ENCODE results near the gene SNAI1.
A peak's percentile ranks its signal among the peaks of the same experiment; 100 is the strongest.

SNAI1 gene

GRCh38 chr20:49985617-49986016, 2.8 kb downstream of the SNAI1 start:
- DNase-seq (ENCODE audit: low read depth), result no peak
- no peak for TF ChIP-seq CTCF (IDR thresholded peaks at IDR 0.05; ENCODE audit: control insufficient read depth, insufficient read depth, low read depth, low read length, missing control alignments)
- H3K4me3 ChIP-seq (ENCODE audit: control insufficient read depth, low read depth, low read length), result peak overlapping the region; percentile 20

GRCh38 chr20:49986049-49986448, 3.3 kb downstream of the SNAI1 start:
- no peak for TF ChIP-seq CTCF (IDR thresholded peaks at IDR 0.05; ENCODE audit: control insufficient read depth, insufficient read depth, low read depth, low read length, missing control alignments)
- H3K4me3 ChIP-seq (ENCODE audit: control insufficient read depth, low read depth, low read length), result peak overlapping the region; percentile 20; the same call in 1 of the 2 replicates
- DNase-seq (ENCODE audit: low read depth), result no peak

DNA sequence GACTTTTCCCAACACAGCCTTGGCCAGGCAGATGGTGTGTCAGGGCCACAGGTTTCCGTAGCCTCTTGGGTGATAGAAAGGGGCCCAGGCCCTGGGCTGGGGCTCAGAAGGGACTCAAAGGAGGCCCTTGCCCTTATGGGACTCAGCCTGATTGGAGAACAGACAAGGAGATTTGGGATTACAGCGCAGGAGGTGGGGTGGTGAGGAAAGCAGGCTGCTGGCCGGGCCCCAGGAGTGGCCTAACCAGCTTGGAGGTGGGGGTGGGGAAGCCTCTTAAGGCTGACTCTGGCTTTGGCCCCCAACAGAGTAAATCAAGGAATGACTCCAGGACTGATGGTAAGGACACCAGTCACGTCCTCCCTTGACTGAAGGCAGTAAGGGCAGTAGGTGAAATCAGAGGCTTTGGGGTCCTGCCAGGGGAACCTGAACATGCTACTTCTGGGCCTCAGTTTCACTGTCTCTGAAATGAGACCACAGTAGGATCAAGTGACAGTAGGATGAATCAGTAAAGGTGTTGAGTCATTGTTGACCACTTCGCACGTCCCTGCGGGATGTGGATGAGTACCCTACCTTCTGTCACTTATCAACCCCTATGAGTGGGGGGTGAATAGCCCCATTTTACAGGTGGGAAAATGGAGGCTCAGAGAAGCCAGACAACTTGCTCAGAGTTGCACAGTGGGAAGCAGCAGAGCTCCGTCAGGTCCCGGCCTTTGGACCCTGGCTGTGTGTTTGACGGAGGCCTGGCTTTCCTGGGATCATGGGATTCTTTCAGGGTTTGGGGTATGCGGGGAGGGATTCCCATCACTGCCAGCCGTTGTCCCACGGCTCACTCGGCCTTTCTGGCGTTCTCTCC, 4.5 kb downstream of the SNAI1 start:
- no peak for TF ChIP-seq CTCF (IDR thresholded peaks at IDR 0.05; ENCODE audit: control insufficient read depth, insufficient read depth, low read depth, low read length, missing control alignments)
- no peak for DNase-seq (ENCODE audit: low read depth)
- no peak overlapping the region for H3K4me3 ChIP-seq (ENCODE audit: control insufficient read depth, low read depth, low read length)

DNA sequence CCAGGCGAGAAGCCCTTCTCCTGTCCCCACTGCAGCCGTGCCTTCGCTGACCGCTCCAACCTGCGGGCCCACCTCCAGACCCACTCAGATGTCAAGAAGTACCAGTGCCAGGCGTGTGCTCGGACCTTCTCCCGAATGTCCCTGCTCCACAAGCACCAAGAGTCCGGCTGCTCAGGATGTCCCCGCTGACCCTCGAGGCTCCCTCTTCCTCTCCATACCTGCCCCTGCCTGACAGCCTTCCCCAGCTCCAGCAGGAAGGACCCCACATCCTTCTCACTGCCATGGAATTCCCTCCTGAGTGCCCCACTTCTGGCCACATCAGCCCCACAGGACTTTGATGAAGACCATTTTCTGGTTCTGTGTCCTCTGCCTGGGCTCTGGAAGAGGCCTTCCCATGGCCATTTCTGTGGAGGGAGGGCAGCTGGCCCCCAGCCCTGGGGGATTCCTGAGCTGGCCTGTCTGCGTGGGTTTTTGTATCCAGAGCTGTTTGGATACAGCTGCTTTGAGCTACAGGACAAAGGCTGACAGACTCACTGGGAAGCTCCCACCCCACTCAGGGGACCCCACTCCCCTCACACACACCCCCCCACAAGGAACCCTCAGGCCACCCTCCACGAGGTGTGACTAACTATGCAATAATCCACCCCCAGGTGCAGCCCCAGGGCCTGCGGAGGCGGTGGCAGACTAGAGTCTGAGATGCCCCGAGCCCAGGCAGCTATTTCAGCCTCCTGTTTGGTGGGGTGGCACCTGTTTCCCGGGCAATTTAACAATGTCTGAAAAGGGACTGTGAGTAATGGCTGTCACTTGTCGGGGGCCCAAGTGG, 5.3 kb downstream of the SNAI1 start:
- no peak for DNase-seq (ENCODE audit: low read depth)
- no peak for TF ChIP-seq CTCF (IDR thresholded peaks at IDR 0.05; ENCODE audit: control insufficient read depth, insufficient read depth, low read depth, low read length, missing control alignments)
- H3K4me3 ChIP-seq (ENCODE audit: control insufficient read depth, low read depth, low read length), result no peak overlapping the region

DNA sequence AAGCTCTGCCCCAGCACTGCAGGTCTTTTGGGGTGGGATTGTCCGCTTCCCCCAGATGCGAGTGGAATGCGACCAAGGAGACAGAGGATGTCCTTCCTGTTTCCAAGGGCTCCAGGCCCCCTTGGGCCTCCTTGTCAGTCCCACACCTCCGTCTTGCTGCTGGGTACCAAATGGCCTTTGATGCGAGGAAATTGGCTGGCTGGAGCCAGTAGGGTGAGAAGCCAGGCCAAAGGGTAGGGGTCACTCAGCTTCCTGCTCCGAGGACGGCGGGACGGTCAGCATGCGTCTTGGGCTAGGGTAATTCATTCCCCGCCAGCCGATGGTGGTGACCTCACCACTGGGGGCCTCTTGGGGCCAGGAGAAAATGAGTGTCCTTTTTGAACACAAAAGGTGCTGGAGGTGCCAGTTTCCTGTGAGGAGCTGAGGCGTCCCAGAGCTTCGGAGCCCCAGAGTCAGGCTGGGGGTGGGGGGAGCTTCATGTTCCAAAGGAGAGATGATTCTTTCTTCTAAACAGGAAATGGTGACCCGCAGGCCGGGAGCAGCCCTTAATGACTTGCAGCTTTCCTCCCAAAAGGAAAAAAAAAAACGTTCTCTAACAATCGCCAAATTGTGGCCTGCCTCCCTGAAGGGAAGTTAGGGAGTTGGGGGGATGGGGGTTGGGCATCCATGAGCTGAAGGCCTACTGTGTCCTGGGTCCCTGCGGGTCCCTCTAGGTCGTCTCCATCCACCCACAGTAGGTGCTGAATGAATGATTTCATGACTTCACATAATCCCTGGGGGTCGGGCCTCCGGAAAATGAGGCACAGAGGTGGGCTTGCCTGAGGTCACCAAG, 6.7 kb downstream of the SNAI1 start:
- no peak overlapping the region for H3K4me3 ChIP-seq (ENCODE audit: control insufficient read depth, low read depth, low read length)
- TF ChIP-seq CTCF (IDR thresholded peaks at IDR 0.05; ENCODE audit: control insufficient read depth, insufficient read depth, low read depth, low read length, missing control alignments), result no peak
- DNase-seq (ENCODE audit: low read depth), result peak; percentile 66

GRCh38 chr20:49990271-49990720, 7.5 kb downstream of the SNAI1 start:
- no peak for DNase-seq (ENCODE audit: low read depth)
- no peak for TF ChIP-seq CTCF (IDR thresholded peaks at IDR 0.05; ENCODE audit: control insufficient read depth, insufficient read depth, low read depth, low read length, missing control alignments)
- H3K4me3 ChIP-seq (ENCODE audit: control insufficient read depth, low read depth, low read length), result no peak overlapping the region
